ENCODE data around the gene SERPINE2.

GRCh38 chr2:223944166-223944702 lies 94.9 kb downstream of the SERPINE2 start:
- no peak for TF ChIP-seq CTCF (IDR thresholded peaks at IDR 0.05; ENCODE audit: low read length)
- no peak for TF ChIP-seq EZH2 (IDR thresholded peaks at IDR 0.05; ENCODE audit: borderline replicate concordance, low read length)

Measured in OCI-LY1 (cell line).